GM12878 (cell line): ENCODE measurements around the gene RNF7. TPM values are rescaled to one million over a fixed set of nuclear protein-coding genes. Genes with fewer than 3 reads are reported as not detected.
A peak's percentile ranks its signal among the peaks of the same experiment; 100 is the strongest.

Experiments
- ATAC-seq: fragments of 200-7000 bp; cut with Tn5 transposase; 3 replicates; pipeline ENCODE4 v1.9.1; 2020; ENCODE audit warnings: mild to moderate bottlenecking, moderate library complexity
- BruUV-seq: library from RNA; stranded (reverse); fragments of 400-500 nt; replicated peaks from 2 replicates; lab custom pipeline; 2021; lab: Mats Ljungman, UMichigan
- CTCF ChIA-PET: fragments of 300-600 bp; sonication (Branson Sonifier 250); formaldehyde crosslinking; extraction: SDS; loops from one replicate; lab custom pipeline; 2021; ENCODE audit warnings: inconsistent platforms; lab: Yijun Ruan, JAX
- POLR2A ChIA-PET: fragments of 350-600 bp; formaldehyde crosslinking; extraction: SDS; loops from one replicate; lab custom pipeline; 2021; ENCODE audit warnings: inconsistent platforms; lab: Charles Lee
- RAD21 ChIA-PET: fragments of 300-600 bp; sonication (Branson Sonifier 250); formaldehyde crosslinking; loops from one replicate; lab custom pipeline; 2023; ENCODE audit warnings: antibody characterized with exemption; ENCODE audit not compliant: unreplicated experiment; lab: Charles Lee
- SMC1A ChIA-PET: fragments of 300-600 bp; sonication (Branson Sonifier 250); formaldehyde crosslinking; loops from one replicate; lab custom pipeline; 2023; ENCODE audit not compliant: unreplicated experiment, uncharacterized antibody; lab: Charles Lee
- DNase-seq: peaks from one replicate; pipeline ENCODE4 v3.0.0-alpha.2; 2011; ENCODE audit warnings: low read depth, low spot score
- FAIRE-seq: peaks from 3 replicates; lab custom pipeline; 2011; peaks lifted over from hg19 to GRCh38; lab: Jason Lieb, UNC
- H2AFZ ChIP-seq: 2 replicates; pipeline ENCODE4 v1.6.0; 2011; ENCODE audit warnings: low read depth, low read length, control low read depth; ENCODE audit not compliant: control insufficient read depth
- H3K27ac ChIP-seq: 2 replicates; pipeline ENCODE4 v1.5.1; 2011; ENCODE audit warnings: control low read depth; ENCODE audit not compliant: control insufficient read depth, insufficient read depth
- H3K27me3 ChIP-seq, 2 experiments: replicated peaks in 1 of 2; 2 replicates each; pipeline versions ENCODE4 v1.6.0 to v1.6.1; 2011; ENCODE audit warnings: low read length in 1 of 2; ENCODE audit not compliant: control insufficient read depth in 2 of 2, insufficient read depth in 2 of 2
- H3K36me3 ChIP-seq, 2 experiments: 2 replicates each; pipeline ENCODE4 v1.5.1; 2011; ENCODE audit warnings: low read length in 1 of 2; ENCODE audit not compliant: control insufficient read depth in 2 of 2, insufficient read depth in 2 of 2
- H3K4me1 ChIP-seq: 2 replicates; pipeline ENCODE4 v1.6.1; 2011; ENCODE audit warnings: mild to moderate bottlenecking, low read length, moderate library complexity, mixed read lengths; ENCODE audit not compliant: control insufficient read depth, insufficient read depth
- H3K4me2 ChIP-seq: 2 replicates; pipeline ENCODE4 v1.6.0; 2011; ENCODE audit warnings: control low read depth; ENCODE audit not compliant: control insufficient read depth, insufficient read depth
- H3K4me3 ChIP-seq: fragments of 200-600 bp; sonication (generic); 2 replicates; pipeline ENCODE4 v1.5.1; 2016
- H3K79me2 ChIP-seq: 2 replicates; pipeline ENCODE4 v1.6.0; 2011; ENCODE audit warnings: low read length; ENCODE audit not compliant: control insufficient read depth, insufficient read depth
- H3K9ac ChIP-seq: 2 replicates; pipeline ENCODE4 v1.8.0; 2011; ENCODE audit warnings: low read length, control low read depth, mixed read lengths; ENCODE audit not compliant: control insufficient read depth, insufficient read depth
- H3K9me3 ChIP-seq: replicated peaks from 3 replicates; pipeline ENCODE4 v1.5.1; 2011; ENCODE audit warnings: mild to moderate bottlenecking, low read length; ENCODE audit not compliant: control insufficient read depth, insufficient read depth
- H4K20me1 ChIP-seq: 2 replicates; pipeline ENCODE4 v1.6.0; 2011; ENCODE audit not compliant: control insufficient read depth, insufficient read depth
- CBX3 ChIP-seq: fragments of 200-600 bp; sonication (generic); IDR thresholded peaks from 2 replicates; pipeline ENCODE4 v1.6.1; 2016; ENCODE audit warnings: low read depth, borderline replicate concordance
- ETV6 ChIP-seq, 2 experiments: fragments of 450-650 bp in 1 of 2; IDR thresholded peaks in 1 of 2; conservative IDR thresholded peaks in 1 of 2; 2 replicates each; pipeline ENCODE4 v1.6.1; 2014; ENCODE audit warnings: antibody characterized with exemption in 1 of 2, borderline replicate concordance in 1 of 2, low read depth in 1 of 2, mild to moderate bottlenecking in 1 of 2, moderate library complexity in 1 of 2
- FOXK2 ChIP-seq: fragments of 450-650 bp; IDR thresholded peaks from 2 replicates; pipeline ENCODE4 v1.6.1; 2017; ENCODE audit warnings: mild to moderate bottlenecking, moderate library complexity
- HDAC2 ChIP-seq: fragments of 200-600 bp; sonication (generic); IDR thresholded peaks from 2 replicates; pipeline ENCODE4 v1.6.1; 2017
- KAT2A ChIP-seq: conservative IDR thresholded peaks from 2 replicates; pipeline ENCODE4 v1.6.1; 2011; ENCODE audit warnings: low read depth, low read length; ENCODE audit not compliant: control insufficient read depth
- KLF5 ChIP-seq: fragments of 450-650 bp; IDR thresholded peaks from 2 replicates; pipeline ENCODE4 v1.6.1; 2014; ENCODE audit warnings: mild to moderate bottlenecking; ENCODE audit not compliant: partially characterized antibody
- MLLT1 ChIP-seq: fragments of 450-650 bp; IDR thresholded peaks from 2 replicates; pipeline ENCODE4 v1.6.1; 2016; ENCODE audit warnings: mild to moderate bottlenecking
- MTA2 ChIP-seq: fragments of 450-650 bp; IDR thresholded peaks from 2 replicates; pipeline ENCODE4 v1.6.1; 2016; ENCODE audit warnings: low read depth, mild to moderate bottlenecking, moderate library complexity
- NRF1 ChIP-seq: conservative IDR thresholded peaks from 2 replicates; pipeline ENCODE4 v1.6.1; 2011; ENCODE audit warnings: mild to moderate bottlenecking, low read depth, low read length, improper control_type of control experiment
- PBX3 ChIP-seq: IDR thresholded peaks from 2 replicates; pipeline ENCODE4 v1.6.1; 2011; ENCODE audit warnings: mild to moderate bottlenecking, low read depth, low read length, moderate library complexity; ENCODE audit not compliant: insufficient replicate concordance
- RAD51 ChIP-seq: fragments of 450-650 bp; IDR thresholded peaks from 2 replicates; pipeline ENCODE4 v1.6.1; 2016; ENCODE audit warnings: moderate library complexity, mild to moderate bottlenecking, inconsistent platforms
- SMARCA5 ChIP-seq: fragments of 450-650 bp; IDR thresholded peaks from 2 replicates; pipeline ENCODE4 v1.6.1; 2017; ENCODE audit warnings: mild to moderate bottlenecking
- YY1 ChIP-seq: IDR thresholded peaks from 2 replicates; pipeline ENCODE4 v1.6.1; 2011; ENCODE audit warnings: low read depth, mild to moderate bottlenecking, low read length
- ZNF24 ChIP-seq: fragments of 450-650 bp; IDR thresholded peaks from 2 replicates; pipeline ENCODE4 v1.6.1; 2017; ENCODE audit warnings: antibody characterized with exemption, mild to moderate bottlenecking
- WGBS: methylation state at CpG from one replicate; pipeline ENCODE4 v1.1.6; 2016; ENCODE audit warnings: low lambda C conversion rate; ENCODE audit not compliant: insufficient replicate concordance, insufficient coverage; ENCODE audit errors: missing lambda C conversion rate; 5-methylcytosine and 5-hydroxymethylcytosine counted together
- in situ Hi-C: fragments of 300-500 bp; cut with MboI; formaldehyde crosslinking; loops from 9 replicates; pipeline ENCODE4 v1.14.3; 2018; ENCODE audit warnings: mixed read lengths
- intact Hi-C: fragments of 100-400 bp; cut with micrococcal nuclease; formaldehyde crosslinking; loops from one replicate; pipeline ENCODE4 v1.14.2; 2022; ENCODE audit not compliant: unreplicated experiment
- polyA plus RNA-seq, 11 experiments: library from polyadenylated mRNA; depleted of rRNA in 4 of 11; unstranded in 6 of 11; stranded (reverse) in 5 of 11; fragments of >200 nt; fragmentation: Nextera tagmentation in 4 of 11; fragmentation: Illumina TruSeq in 1 of 11; extraction: Ambion mirVana in 4 of 11; extraction: Trizol in 1 of 11; gene quantifications; 1 replicate in 1 of 11; 2 replicates in 10 of 11; pipeline versions ENCODE4 v1.2.1 to v1.2.3, GENCODE V29; 2011 to 2016; ENCODE audit warnings: inconsistent platforms in 2 of 11, missing spikeins in 2 of 11, low read depth in 1 of 11
- total RNA-seq, 4 experiments: library from RNA; depleted of rRNA in 3 of 4; stranded (reverse); fragments of >200 nt in 3 of 4; fragmentation: Illumina TruSeq in 1 of 4; extraction: Trizol in 1 of 4; gene quantifications; 2 replicates each; pipeline versions ENCODE4 v1.2.1 to v1.2.3, GENCODE V29; 2013 to 2021
- TF ChIP-seq, protein P1 (sequence below): fragments of 450-650 bp; IDR thresholded peaks from 2 replicates; pipeline ENCODE4 v1.6.1; 2016; ENCODE audit warnings: mild to moderate bottlenecking, moderate library complexity, borderline replicate concordance

Gene RNF7
- total and polyA plus RNA-seq, 10 of the 15 experiments (the other 5 are each of a cell fraction or from before 2014, with no cell fraction given), result 36.0 to 146 (median 76.4) TPM

DNA sequence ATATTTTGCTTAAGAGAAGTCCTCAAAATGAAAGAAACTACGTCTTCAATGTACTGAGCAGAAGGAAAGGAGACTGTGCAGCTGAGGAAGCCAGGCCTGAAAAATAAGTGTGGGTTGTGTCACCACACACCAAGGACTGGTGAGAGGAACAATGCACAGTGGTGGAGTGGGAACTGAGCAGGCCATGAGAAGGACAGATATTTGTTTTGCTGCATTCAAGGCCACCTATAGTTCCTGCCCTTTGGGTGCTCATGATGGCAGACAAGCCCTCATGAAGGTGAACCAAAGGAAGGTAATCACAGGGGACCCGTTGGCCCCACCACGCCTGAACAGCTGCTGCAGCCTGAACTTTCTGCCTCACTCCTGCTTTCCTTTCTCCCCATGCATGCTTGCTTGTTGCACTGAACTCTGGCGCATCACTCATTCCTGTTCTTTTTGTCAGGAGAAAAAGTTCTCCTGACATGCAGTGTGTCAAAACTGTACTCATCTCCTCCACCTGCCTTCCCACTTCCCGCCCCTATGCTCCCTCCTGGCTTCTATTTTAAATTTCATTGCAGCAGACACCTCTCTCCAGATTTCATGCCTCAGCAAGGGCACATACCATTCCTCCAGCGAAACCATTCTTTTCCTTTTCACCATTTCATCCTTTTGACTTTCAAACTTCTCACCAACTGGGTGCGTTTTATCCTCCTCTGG lies 2.2 kb upstream of the RNF7 start (continued):
- no peak for TF ChIP-seq PBX3

- Histone ChIP-seq H3K4me1 (0 out of 2 replicates have a peak, but pooled peaks cover 5% of the 10 kb centered on the region), H3K4me2 (no peak overlapping the region), H3K9me3 (no peaks in the 10 kb centered on the region), H3K79me2 (peaks cover 40% of the 10 kb centered on the region), H3K4me3 (no peak overlapping the region), H3K9ac (no peak overlapping the region), H2AFZ (peak overlapping the region; percentile 96), H3K27ac (no peak overlapping the region), H4K20me1 (no peaks in the 10 kb centered on the region), H3K36me3 (peaks cover 0 to 3% of the 10 kb centered on the region in 2 experiments; a peak in 1 of 4 replicates), H3K27me3 (no peaks in the 10 kb centered on the region)
- CTCF ChIA-PET, result interaction anchor here (0.6 to 1.3 kb wide), 6 partner anchors 14 to 1637 kb away, joined by 3 to 4 read pairs (median 3); no protein-coding TSS in a partner anchor
- SMC1A ChIA-PET, result interaction anchor here (0.9 kb wide), 1 partner anchor 140 kb away, joined by 4 read pairs; no protein-coding TSS in a partner anchor
- POLR2A ChIA-PET, result no interaction called here
- ATAC-seq (no peak), DNase-seq (no peak), FAIRE-seq (no peak)
- RAD21 ChIA-PET, result interaction anchor here (1.0 to 4.1 kb wide), 3 partner anchors 47 to 176 kb away, joined by 3 to 23 read pairs (median 4); partner anchors contain the start of gene ATP1B3
- in situ Hi-C loops (no loop called here), intact Hi-C loops (loop anchor here (5.0 kb wide), 1 partner anchor 545 kb away; no protein-coding TSS in a partner anchor)
- no TSS peak for BruUV-seq
- WGBS, result 18% methylated on average over 10 of the region's 10 CpGs
- TF ChIP-seq RAD51, result no peak
- no peak for TF ChIP-seq YY1
- TF ChIP-seq MTA2, result 0 out of 2 replicates have a peak, but pooled peaks have one; percentile 10
- TF ChIP-seq ZNF24, result peak; percentile 48; the same call in 1 of the 2 replicates
- no peak for TF ChIP-seq KAT2A
- TF ChIP-seq KLF5, result no peak
- TF ChIP-seq, protein P1, sequence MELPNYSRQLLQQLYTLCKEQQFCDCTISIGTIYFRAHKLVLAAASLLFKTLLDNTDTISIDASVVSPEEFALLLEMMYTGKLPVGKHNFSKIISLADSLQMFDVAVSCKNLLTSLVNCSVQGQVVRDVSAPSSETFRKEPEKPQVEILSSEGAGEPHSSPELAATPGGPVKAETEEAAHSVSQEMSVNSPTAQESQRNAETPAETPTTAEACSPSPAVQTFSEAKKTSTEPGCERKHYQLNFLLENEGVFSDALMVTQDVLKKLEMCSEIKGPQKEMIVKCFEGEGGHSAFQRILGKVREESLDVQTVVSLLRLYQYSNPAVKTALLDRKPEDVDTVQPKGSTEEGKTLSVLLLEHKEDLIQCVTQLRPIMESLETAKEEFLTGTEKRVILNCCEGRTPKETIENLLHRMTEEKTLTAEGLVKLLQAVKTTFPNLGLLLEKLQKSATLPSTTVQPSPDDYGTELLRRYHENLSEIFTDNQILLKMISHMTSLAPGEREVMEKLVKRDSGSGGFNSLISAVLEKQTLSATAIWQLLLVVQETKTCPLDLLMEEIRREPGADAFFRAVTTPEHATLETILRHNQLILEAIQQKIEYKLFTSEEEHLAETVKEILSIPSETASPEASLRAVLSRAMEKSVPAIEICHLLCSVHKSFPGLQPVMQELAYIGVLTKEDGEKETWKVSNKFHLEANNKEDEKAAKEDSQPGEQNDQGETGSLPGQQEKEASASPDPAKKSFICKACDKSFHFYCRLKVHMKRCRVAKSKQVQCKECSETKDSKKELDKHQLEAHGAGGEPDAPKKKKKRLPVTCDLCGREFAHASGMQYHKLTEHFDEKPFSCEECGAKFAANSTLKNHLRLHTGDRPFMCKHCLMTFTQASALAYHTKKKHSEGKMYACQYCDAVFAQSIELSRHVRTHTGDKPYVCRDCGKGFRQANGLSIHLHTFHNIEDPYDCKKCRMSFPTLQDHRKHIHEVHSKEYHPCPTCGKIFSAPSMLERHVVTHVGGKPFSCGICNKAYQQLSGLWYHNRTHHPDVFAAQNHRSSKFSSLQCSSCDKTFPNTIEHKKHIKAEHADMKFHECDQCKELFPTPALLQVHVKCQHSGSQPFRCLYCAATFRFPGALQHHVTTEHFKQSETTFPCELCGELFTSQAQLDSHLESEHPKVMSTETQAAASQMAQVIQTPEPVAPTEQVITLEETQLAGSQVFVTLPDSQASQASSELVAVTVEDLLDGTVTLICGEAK, result no peak
- no peak for TF ChIP-seq ETV6 (conservative IDR thresholded peaks at IDR 0.05 in 1 of 2, IDR thresholded peaks at IDR 0.05 in 1 of 2; ENCODE audit: borderline replicate concordance in 1 of 2, low read depth in 1 of 2)
- TF ChIP-seq NRF1, result no peak
- TF ChIP-seq HDAC2, result no peak
- TF ChIP-seq FOXK2, result no peak
- no peak for TF ChIP-seq SMARCA5
- TF ChIP-seq MLLT1, result peak; percentile 18; the same call in 1 of the 2 replicates
- no peak for TF ChIP-seq CBX3
Observed at GRCh38 chr3:141737093-141737492, 1.0 kb upstream of the RNF7 start.
